Spleen (tissue), 7 donors: ENCODE results near the gene TPPP.

Source experiments
- POLR2A ChIP-seq, 3 donors: fragments of 450-650 bp; IDR thresholded peaks; one replicate each; pipeline ENCODE4 v1.5.1; 2017; ENCODE audit warnings: antibody characterized with exemption in 3 of 3, mild to moderate bottlenecking in 1 of 3
- POLR2AphosphoS5 ChIP-seq, 3 donors: sonication (generic); formaldehyde crosslinking; IDR thresholded peaks; one replicate each; pipeline ENCODE4 v1.5.1; 2017; ENCODE audit warnings: antibody characterized with exemption in 3 of 3
- TF ChIP-seq, protein P1 (sequence below), 11 experiments: fragments of 200-600 bp in 7 of 11; fragments of 450-650 bp in 4 of 11; sonication (generic) in 4 of 11; IDR thresholded peaks in 8 of 11; conservative IDR thresholded peaks in 3 of 11; 1 replicate in 7 of 11; 2 replicates in 4 of 11; pipeline versions ENCODE4 v1.4.0 to v1.8.0; 2016 to 2021; ENCODE audit warnings: antibody characterized with exemption in 11 of 11, inconsistent platforms in 4 of 11, mild to moderate bottlenecking in 1 of 11
- donor health status: DM: no; HTN: no; CAD: no; lungs with moderate emphysema.
- donor health status: DM: no; HTN: no; CAD: no.
- donor health status: DM: no; HTN: no; CAD: no.

DNA sequence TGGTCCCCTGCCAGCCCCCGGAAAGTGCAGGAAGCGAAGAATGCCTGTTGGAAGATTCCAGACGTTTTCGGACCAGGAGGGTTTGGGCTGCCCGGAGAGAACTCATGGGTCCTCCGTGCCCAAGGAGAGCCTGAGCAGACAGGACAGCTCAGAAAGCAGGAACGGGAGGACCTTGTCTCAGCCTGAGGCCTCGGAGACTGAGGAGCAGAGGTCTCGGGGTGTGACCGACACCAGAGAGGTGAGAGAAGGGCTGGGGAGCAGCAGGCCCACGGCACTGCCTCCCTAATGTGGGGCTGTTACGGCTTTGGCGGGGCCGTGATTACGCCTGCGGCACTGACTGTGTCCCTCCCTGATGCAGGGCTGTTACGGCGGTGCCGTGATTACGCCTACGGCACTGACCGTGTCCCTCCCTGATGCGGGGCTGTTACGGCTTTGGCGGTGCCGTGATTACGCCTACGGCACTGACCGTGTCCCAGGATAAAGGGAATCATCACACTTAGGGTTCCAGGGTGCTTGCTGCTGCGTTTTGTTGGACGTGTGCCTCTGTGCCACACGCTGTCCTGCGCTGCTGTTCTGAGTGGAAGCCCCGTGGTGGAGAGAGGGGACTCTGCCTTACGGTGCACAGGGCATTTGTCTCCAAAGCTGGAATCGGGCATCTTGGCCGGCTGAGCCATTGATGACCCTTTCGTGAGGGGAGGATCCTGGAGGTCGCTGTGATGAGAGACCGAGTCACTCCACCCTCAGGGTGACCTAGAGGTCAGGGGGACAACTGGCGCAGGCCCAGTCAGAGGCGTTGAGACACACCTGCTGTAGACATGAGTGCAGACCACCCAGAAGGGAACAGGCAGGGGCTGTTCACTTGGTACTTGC is 55.3 kb downstream of the TPPP start:
- TF ChIP-seq, protein P1, sequence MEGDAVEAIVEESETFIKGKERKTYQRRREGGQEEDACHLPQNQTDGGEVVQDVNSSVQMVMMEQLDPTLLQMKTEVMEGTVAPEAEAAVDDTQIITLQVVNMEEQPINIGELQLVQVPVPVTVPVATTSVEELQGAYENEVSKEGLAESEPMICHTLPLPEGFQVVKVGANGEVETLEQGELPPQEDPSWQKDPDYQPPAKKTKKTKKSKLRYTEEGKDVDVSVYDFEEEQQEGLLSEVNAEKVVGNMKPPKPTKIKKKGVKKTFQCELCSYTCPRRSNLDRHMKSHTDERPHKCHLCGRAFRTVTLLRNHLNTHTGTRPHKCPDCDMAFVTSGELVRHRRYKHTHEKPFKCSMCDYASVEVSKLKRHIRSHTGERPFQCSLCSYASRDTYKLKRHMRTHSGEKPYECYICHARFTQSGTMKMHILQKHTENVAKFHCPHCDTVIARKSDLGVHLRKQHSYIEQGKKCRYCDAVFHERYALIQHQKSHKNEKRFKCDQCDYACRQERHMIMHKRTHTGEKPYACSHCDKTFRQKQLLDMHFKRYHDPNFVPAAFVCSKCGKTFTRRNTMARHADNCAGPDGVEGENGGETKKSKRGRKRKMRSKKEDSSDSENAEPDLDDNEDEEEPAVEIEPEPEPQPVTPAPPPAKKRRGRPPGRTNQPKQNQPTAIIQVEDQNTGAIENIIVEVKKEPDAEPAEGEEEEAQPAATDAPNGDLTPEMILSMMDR (IDR thresholded peaks at IDR 0.05 in 8 of 11, conservative IDR thresholded peaks at IDR 0.05 in 3 of 11) = no peak
- TF ChIP-seq POLR2A (IDR thresholded peaks at IDR 0.05) (no peak), POLR2AphosphoS5 (IDR thresholded peaks at IDR 0.05) (no peak)
